IMR-90 (cell line): Measurements from ENCODE around the gene CFAP97D1. TPM values are rescaled to one million over a fixed set of nuclear protein-coding genes. Genes with fewer than 3 reads are reported as not detected.

Source experiments
- ATAC-seq: fragments of 200-7000 bp; cut with Tn5 transposase; 2 replicates; pipeline ENCODE4 v1.9.1; 2020; ENCODE audit warnings: low read depth, mild to moderate bottlenecking, moderate library complexity
- BruUV-seq: library from RNA; stranded (reverse); fragments of 400-500 nt; replicated peaks from 2 replicates; lab custom pipeline; 2021; lab: Mats Ljungman, UMichigan
- CTCF ChIA-PET: fragments of 300-600 bp; formaldehyde crosslinking; extraction: SDS; loops from one replicate; lab custom pipeline; 2021; ENCODE audit warnings: antibody characterized with exemption; lab: Yijun Ruan, JAX
- POLR2A ChIA-PET: fragments of 300-600 bp; sonication (Branson Sonifier 250); formaldehyde crosslinking; loops from one replicate; lab custom pipeline; 2022; ENCODE audit warnings: antibody characterized with exemption; ENCODE audit not compliant: unreplicated experiment; lab: Charles Lee
- DNase-seq: peaks from one replicate; pipeline ENCODE4 v3.0.0; 2013
- H2AFZ ChIP-seq: replicated peaks from 2 replicates; pipeline ENCODE3; 2013; ENCODE audit warnings: low read length, mild to moderate bottlenecking; ENCODE audit not compliant: poor library complexity
- H2AK5ac ChIP-seq: 2 replicates; pipeline ENCODE4 v1.6.1; 2013; ENCODE audit warnings: low read depth, low read length, inconsistent platforms
- H2AK9ac ChIP-seq: replicated peaks from 2 replicates; pipeline ENCODE3; 2013; ENCODE audit warnings: mild to moderate bottlenecking, low read depth, low read length, moderate library complexity; ENCODE audit not compliant: poor library complexity
- H2BK120ac ChIP-seq: 2 replicates; pipeline ENCODE4 v1.6.1; 2013; ENCODE audit warnings: low read depth, low read length, inconsistent platforms
- H2BK15ac ChIP-seq: 3 replicates; pipeline ENCODE4 v1.6.1; 2013; ENCODE audit warnings: low read depth, low read length, inconsistent platforms
- H2BK20ac ChIP-seq: 2 replicates; pipeline ENCODE4 v1.6.1; 2013; ENCODE audit warnings: low read depth, mild to moderate bottlenecking, inconsistent platforms, low read length, moderate library complexity
- H2BK5ac ChIP-seq: 2 replicates; pipeline ENCODE4 v1.6.1; 2013; ENCODE audit warnings: mild to moderate bottlenecking, low read depth, low read length, inconsistent platforms; ENCODE audit not compliant: poor library complexity, severe bottlenecking
- H3K14ac ChIP-seq: replicated peaks from 2 replicates; pipeline ENCODE4 v1.6.1; 2013; ENCODE audit warnings: low read depth, low read length, inconsistent platforms
- H3K18ac ChIP-seq: 2 replicates; pipeline ENCODE4 v1.6.1; 2013; ENCODE audit warnings: low read depth, low read length, control low read depth
- H3K23ac ChIP-seq: 2 replicates; pipeline ENCODE4 v1.6.1; 2013; ENCODE audit warnings: low read depth, low read length, inconsistent platforms
- H3K27ac ChIP-seq: 2 replicates; pipeline ENCODE4 v1.5.1; 2013; ENCODE audit warnings: mild to moderate bottlenecking, control low read depth, low read length; ENCODE audit not compliant: insufficient read depth
- H3K27me3 ChIP-seq: 2 replicates; pipeline ENCODE4 v1.6.1; 2013; ENCODE audit warnings: low read length; ENCODE audit not compliant: control insufficient read depth, insufficient read depth
- H3K36me3 ChIP-seq: 2 replicates; pipeline ENCODE4 v1.6.1; 2013; ENCODE audit warnings: low read length, mixed read lengths; ENCODE audit not compliant: control insufficient read depth, insufficient read depth
- H3K4ac ChIP-seq: 2 replicates; pipeline ENCODE4 v1.6.1; 2013; ENCODE audit warnings: low read depth, low read length, inconsistent platforms
- H3K4me1 ChIP-seq: 2 replicates; pipeline ENCODE4 v1.6.1; 2013; ENCODE audit warnings: low read length, mixed read lengths; ENCODE audit not compliant: control insufficient read depth, insufficient read depth
- H3K4me2 ChIP-seq: 2 replicates; pipeline ENCODE4 v1.6.1; 2013; ENCODE audit warnings: low read depth, mild to moderate bottlenecking, control low read depth, low read length, moderate library complexity
- H3K4me3 ChIP-seq: 2 replicates; pipeline ENCODE4 v1.5.1; 2013; ENCODE audit warnings: low read depth, mild to moderate bottlenecking, control low read depth, low read length, moderate library complexity; ENCODE audit not compliant: insufficient read depth
- H3K56ac ChIP-seq: 2 replicates; pipeline ENCODE4 v1.6.1; 2013; ENCODE audit warnings: low read length, inconsistent platforms; ENCODE audit not compliant: insufficient read depth; ENCODE audit errors: extremely low read depth
- H3K79me1 ChIP-seq, 2 experiments: 2 replicates each; pipeline ENCODE4 v1.6.1; 2013; ENCODE audit warnings: low read length in 2 of 2, inconsistent platforms in 1 of 2, low read depth in 1 of 2
- H3K9ac ChIP-seq: 2 replicates; pipeline ENCODE4 v1.6.1; 2013; ENCODE audit warnings: low read depth, low read length, control low read depth
- H3K9me1 ChIP-seq: 2 replicates; pipeline ENCODE4 v1.6.1; 2013; ENCODE audit warnings: low read length, inconsistent platforms; ENCODE audit not compliant: insufficient read depth
- H3K9me3 ChIP-seq: 2 replicates; pipeline ENCODE4 v1.6.1; 2013; ENCODE audit warnings: low read length; ENCODE audit not compliant: control insufficient read depth, insufficient read depth
- H4K20me1 ChIP-seq: 2 replicates; pipeline ENCODE4 v1.6.1; 2013; ENCODE audit warnings: low read length, inconsistent platforms; ENCODE audit not compliant: insufficient read depth
- H4K5ac ChIP-seq: 2 replicates; pipeline ENCODE4 v1.6.1; 2013; ENCODE audit warnings: mild to moderate bottlenecking, low read depth, low read length, control low read depth
- H4K8ac ChIP-seq, 2 experiments: 2 replicates each; pipeline ENCODE4 v1.6.1; 2013; ENCODE audit warnings: low read depth in 2 of 2, low read length in 2 of 2, control low read depth in 1 of 2, inconsistent platforms in 1 of 2
- H4K91ac ChIP-seq: 2 replicates; pipeline ENCODE4 v1.6.1; 2013; ENCODE audit warnings: low read depth, low read length, inconsistent platforms; ENCODE audit not compliant: insufficient read depth
- BHLHE40 ChIP-seq: fragments of 150-350 bp; IDR thresholded peaks from 2 replicates; pipeline ENCODE4 v1.6.1; 2016; ENCODE audit warnings: mild to moderate bottlenecking, low read depth, low read length
- RAD21 ChIP-seq: IDR thresholded peaks from 2 replicates; pipeline ENCODE4 v1.6.1; 2012; ENCODE audit warnings: low read length, improper control_type of control experiment
- RCOR1 ChIP-seq: IDR thresholded peaks from 2 replicates; pipeline ENCODE4 v1.6.1; 2012; ENCODE audit warnings: mild to moderate bottlenecking, low read length, improper control_type of control experiment; ENCODE audit not compliant: insufficient replicate concordance
- SMC3 ChIP-seq: fragments of 150-350 bp; IDR thresholded peaks from 2 replicates; pipeline ENCODE4 v1.6.1; 2016; ENCODE audit warnings: low read depth, mild to moderate bottlenecking, antibody characterized with exemption, low read length, moderate library complexity
- dilution Hi-C: fragments of 300-500 bp; cut with HindIII; formaldehyde crosslinking; loops from one replicate; pipeline ENCODE4 v1.14.3; 2018; ENCODE audit warnings: low sequenced_read_pairs; ENCODE audit not compliant: unreplicated experiment
- in situ Hi-C: fragments of 300-500 bp; cut with MboI; formaldehyde crosslinking; loops from 3 replicates; pipeline ENCODE4 v1.14.3; 2019; ENCODE audit warnings: low sequenced_read_pairs, inconsistent platforms, mixed read lengths
- intact Hi-C: fragments of 100-400 bp; cut with micrococcal nuclease; formaldehyde crosslinking; loops from 2 replicates; pipeline ENCODE4 v1.10.0; 2022
- polyA plus RNA-seq, 3 experiments: library from polyadenylated mRNA; depleted of rRNA; stranded (reverse); fragments of >200 nt; gene quantifications; 2 replicates each; pipeline ENCODE4 v1.2.3, GENCODE V29; 2012; ENCODE audit warnings: low replicate concordance in 1 of 3
- total RNA-seq: library from RNA; depleted of rRNA; stranded (reverse); fragments of >200 nt; gene quantifications from 2 replicates; pipeline ENCODE4 v1.2.3, GENCODE V29; 2012

The CFAP97D1 gene
- total and polyA plus RNA-seq, 2 of the 4 experiments (the other 2 are of a cell fraction): under 0.01 TPM; not detected in 1

DNA sequence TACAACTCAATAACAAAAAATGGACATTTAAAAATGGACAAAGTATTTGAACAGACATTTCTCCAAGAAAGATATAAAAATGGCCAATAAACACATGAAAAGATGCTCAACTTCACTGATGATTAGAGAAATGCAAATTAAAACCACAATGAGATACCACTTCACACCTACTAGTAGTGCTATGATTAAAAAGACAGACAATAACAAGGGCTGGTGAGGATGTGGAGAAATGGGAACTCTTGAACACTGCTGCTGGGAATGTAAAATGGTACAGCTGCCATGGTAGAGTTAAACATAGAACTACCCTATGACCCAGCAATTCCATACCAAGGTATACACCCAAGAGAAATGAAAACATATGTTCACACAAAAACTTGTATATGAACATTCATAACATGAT is 24.9 kb downstream of the CFAP97D1 start:
- Histone ChIP-seq H4K5ac (no peak overlapping the region), H2AFZ (no peak overlapping the region), H3K27me3 (no peaks in the 10 kb centered on the region), H3K56ac (no peak overlapping the region), H4K91ac (no peak overlapping the region), H3K4me2 (no peak overlapping the region), H2AK5ac (no peak overlapping the region), H3K9ac (no peak overlapping the region), H4K20me1 (peaks cover 5% of the 10 kb centered on the region; the same call in 1 of the 2 replicates), H3K4me3 (no peak overlapping the region), H3K4ac (no peak overlapping the region), H2BK15ac (no peak overlapping the region), H2BK5ac (no peak overlapping the region), H2AK9ac (no peak overlapping the region), H2BK20ac (no peak overlapping the region), H3K14ac (no peak overlapping the region), H3K18ac (no peak overlapping the region), H3K4me1 (peaks cover 2% of the 10 kb centered on the region; the same call in 1 of the 2 replicates), H2BK120ac (no peak overlapping the region), H3K9me3 (no peaks in the 10 kb centered on the region), H3K23ac (no peak overlapping the region), H4K8ac (no peak overlapping the region), H3K27ac (no peak overlapping the region), H3K79me1 (no peaks in the 10 kb centered on the region; a peak in 1 of 4 replicates), H3K9me1 (0 out of 2 replicates have a peak, but pooled peaks cover 5% of the 10 kb centered on the region), H3K36me3 (peaks cover 10% of the 10 kb centered on the region)
- dilution Hi-C loops (no loop called here), in situ Hi-C loops (no loop called here), intact Hi-C loops (no loop called here)
- ChIA-PET POLR2A (no interaction called here), CTCF (no interaction called here)
- no peak for TF ChIP-seq RCOR1
- no peak for TF ChIP-seq SMC3
- no peak for TF ChIP-seq RAD21
- TF ChIP-seq BHLHE40: no peak
- no peak for ATAC-seq
- no TSS peak for BruUV-seq
- DNase-seq: no peak
